ENCODE results near the gene FRY. TPM values are rescaled to one million over a fixed set of nuclear protein-coding genes. Genes with fewer than 3 reads are reported as not detected.

The FRY gene
- polyA plus RNA-seq, 1 experiment = 24.6 TPM

DNA sequence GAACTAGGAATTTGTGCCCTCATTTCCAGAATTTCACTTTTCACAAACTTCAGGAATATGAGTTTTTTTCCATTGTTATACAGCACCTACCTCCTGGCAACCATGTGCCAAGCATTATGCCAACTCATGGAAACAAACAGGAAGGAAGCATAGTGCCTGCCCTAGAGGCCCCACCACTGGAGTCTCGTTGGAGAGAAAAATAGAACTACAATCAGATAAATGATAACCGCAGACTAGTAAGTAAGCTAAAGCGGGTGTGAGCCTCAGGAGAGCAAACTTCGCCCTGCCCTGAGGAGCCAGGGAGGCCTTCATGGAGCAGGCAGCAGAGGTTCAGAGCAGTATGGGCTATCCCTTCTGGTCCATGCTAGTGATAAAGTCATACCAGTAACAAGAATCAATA lies 75.9 kb downstream of the FRY start:
- POLR2A ChIA-PET = no interaction called here
- CTCF ChIA-PET = no interaction called here
- DNase-seq (ENCODE audit: low read depth, low spot score) = no peak
- TF ChIP-seq, protein P1, sequence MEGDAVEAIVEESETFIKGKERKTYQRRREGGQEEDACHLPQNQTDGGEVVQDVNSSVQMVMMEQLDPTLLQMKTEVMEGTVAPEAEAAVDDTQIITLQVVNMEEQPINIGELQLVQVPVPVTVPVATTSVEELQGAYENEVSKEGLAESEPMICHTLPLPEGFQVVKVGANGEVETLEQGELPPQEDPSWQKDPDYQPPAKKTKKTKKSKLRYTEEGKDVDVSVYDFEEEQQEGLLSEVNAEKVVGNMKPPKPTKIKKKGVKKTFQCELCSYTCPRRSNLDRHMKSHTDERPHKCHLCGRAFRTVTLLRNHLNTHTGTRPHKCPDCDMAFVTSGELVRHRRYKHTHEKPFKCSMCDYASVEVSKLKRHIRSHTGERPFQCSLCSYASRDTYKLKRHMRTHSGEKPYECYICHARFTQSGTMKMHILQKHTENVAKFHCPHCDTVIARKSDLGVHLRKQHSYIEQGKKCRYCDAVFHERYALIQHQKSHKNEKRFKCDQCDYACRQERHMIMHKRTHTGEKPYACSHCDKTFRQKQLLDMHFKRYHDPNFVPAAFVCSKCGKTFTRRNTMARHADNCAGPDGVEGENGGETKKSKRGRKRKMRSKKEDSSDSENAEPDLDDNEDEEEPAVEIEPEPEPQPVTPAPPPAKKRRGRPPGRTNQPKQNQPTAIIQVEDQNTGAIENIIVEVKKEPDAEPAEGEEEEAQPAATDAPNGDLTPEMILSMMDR (IDR thresholded peaks at IDR 0.05; ENCODE audit: low read depth, low read length) = no peak
- H3K4me3 ChIP-seq (ENCODE audit: low read depth, low read length) = no peak overlapping the region
- no peaks in the 10 kb centered on the region for H3K9me3 ChIP-seq (ENCODE audit: control insufficient read depth, insufficient read depth, low read length)
- H3K27ac ChIP-seq (ENCODE audit: low read depth, low read length) = no peak overlapping the region
- no peaks in the 10 kb centered on the region for H3K27me3 ChIP-seq (ENCODE audit: control insufficient read depth, insufficient read depth, low read length)

DNA sequence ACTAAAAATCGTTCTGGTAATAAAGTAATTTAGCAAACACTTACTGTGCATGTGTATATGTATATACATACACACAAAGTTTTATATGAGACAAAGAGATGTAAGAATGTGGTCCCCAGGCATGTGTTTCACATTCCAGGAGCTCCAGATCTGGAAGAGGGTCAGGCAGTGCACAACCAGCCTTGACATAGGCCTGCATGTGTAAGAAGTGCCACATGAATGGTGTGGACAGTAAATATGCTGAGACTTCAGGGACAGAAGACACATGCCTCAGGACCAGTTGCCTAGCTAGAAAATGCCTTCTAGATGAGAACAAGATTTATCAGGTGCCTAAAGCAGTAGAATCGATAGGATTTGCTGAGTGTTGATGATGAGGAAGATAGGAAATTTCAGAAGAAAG lies 76.4 kb downstream of the FRY start:
- Histone ChIP-seq H3K27me3 (ENCODE audit: control insufficient read depth, insufficient read depth, low read length) (no peaks in the 10 kb centered on the region), H3K4me3 (ENCODE audit: low read depth, low read length) (no peak overlapping the region), H3K27ac (ENCODE audit: low read depth, low read length) (no peak overlapping the region), H3K9me3 (ENCODE audit: control insufficient read depth, insufficient read depth, low read length) (no peaks in the 10 kb centered on the region)
- TF ChIP-seq, protein P1 (IDR thresholded peaks at IDR 0.05; ENCODE audit: low read depth, low read length) = no peak
- CTCF ChIA-PET = no interaction called here
- POLR2A ChIA-PET = no interaction called here
- DNase-seq (ENCODE audit: low read depth, low spot score) = no peak

DNA sequence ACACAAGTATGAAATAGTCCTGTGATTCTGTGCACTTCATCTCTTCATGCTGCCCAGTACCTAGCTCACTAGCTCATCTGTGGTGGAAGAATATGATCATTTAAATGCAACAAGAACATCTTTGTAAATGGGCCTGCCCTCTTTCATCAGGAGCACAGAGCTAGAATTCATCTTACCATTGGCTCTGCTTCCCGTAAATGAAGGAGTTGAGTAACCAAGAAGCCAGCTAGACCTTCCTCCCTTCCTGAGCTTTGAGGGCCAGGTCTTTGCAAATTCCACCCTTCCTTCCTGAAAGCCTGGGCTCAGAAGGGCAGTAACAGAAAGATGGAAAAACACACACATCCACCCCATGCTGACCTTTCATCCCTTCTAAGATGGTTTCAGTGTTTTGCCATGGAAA lies 82.0 kb downstream of the FRY start:
- no peak overlapping the region for H3K4me3 ChIP-seq (ENCODE audit: low read depth, low read length)
- ChIA-PET CTCF (interaction anchor here (0.8 kb wide), 1 partner anchor 204 kb away, joined by 3 read pairs; no protein-coding TSS in a partner anchor), POLR2A (no interaction called here)
- no peak for DNase-seq (ENCODE audit: low read depth, low spot score)
- H3K27me3 ChIP-seq (ENCODE audit: control insufficient read depth, insufficient read depth, low read length) = no peaks in the 10 kb centered on the region
- H3K27ac ChIP-seq (ENCODE audit: low read depth, low read length) = no peak overlapping the region
- TF ChIP-seq, protein P1 (IDR thresholded peaks at IDR 0.05; ENCODE audit: low read depth, low read length) = no peak
- H3K9me3 ChIP-seq (ENCODE audit: control insufficient read depth, insufficient read depth, low read length) = no peaks in the 10 kb centered on the region

DNA sequence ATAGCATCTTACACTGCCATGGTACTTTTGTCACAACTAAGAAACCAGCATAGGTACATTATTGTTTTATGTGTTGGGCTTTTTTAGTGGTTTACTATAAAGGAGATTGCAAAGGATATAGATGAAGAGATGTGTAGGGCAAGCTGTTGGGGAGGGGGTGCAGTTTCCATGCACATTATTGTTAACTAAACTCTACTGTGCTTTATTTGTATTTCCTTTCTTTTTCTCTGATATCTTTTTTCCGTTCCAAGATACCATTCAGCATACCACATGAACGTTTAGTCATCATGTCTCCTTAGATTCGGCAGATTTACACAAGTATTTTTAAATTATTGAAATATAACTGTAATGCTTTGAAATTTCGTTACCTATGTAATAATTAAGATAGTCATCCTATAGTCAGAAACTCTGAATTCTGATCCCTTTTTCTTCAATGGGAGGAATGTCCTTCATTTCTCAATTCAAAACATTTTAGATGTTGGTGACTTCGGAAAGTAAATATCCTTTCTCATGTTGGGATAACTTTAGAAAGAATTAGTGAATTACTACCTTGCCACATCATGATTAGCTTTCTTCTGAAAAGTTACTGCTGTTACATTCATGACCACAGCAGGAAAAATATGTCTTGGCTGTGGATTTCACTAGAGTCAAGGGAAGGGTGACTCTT lies 82.8 kb downstream of the FRY start:
- CTCF ChIA-PET = interaction anchor here (1.0 kb wide), 1 partner anchor 205 kb away, joined by 3 read pairs; no protein-coding TSS in a partner anchor
- Histone ChIP-seq H3K9me3 (ENCODE audit: control insufficient read depth, insufficient read depth, low read length) (no peaks in the 10 kb centered on the region), H3K27ac (ENCODE audit: low read depth, low read length) (no peak overlapping the region), H3K4me3 (ENCODE audit: low read depth, low read length) (no peak overlapping the region), H3K27me3 (ENCODE audit: control insufficient read depth, insufficient read depth, low read length) (no peaks in the 10 kb centered on the region)
- no peak for DNase-seq (ENCODE audit: low read depth, low spot score)
- POLR2A ChIA-PET = no interaction called here
- TF ChIP-seq, protein P1 (IDR thresholded peaks at IDR 0.05; ENCODE audit: low read depth, low read length) = no peak

DNA sequence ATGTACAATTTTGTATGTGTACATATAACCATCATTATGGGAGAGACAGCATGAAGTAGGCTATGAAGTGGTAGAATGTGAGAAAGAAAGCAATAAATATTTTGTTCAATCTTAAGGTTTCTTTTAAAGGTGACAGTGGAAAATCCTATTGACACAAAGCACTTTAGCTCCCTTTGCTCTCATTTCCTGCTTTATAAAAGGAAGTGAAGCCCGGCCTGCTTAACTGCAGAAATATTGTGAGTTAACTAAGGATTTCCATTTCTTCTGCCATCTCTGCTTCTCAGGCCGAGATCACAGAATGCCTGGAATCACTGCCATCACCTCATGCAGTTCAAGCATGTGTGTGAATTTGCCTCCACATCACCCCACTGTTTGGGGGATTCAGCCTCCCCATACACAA lies 83.5 kb downstream of the FRY start:
- TF ChIP-seq, protein P1 (IDR thresholded peaks at IDR 0.05; ENCODE audit: low read depth, low read length) = no peak
- ChIA-PET CTCF (interaction anchor here (1.0 kb wide), 1 partner anchor 205 kb away, joined by 3 read pairs; no protein-coding TSS in a partner anchor), POLR2A (no interaction called here)
- H3K4me3 ChIP-seq (ENCODE audit: low read depth, low read length) = no peak overlapping the region
- no peaks in the 10 kb centered on the region for H3K27me3 ChIP-seq (ENCODE audit: control insufficient read depth, insufficient read depth, low read length)
- H3K27ac ChIP-seq (ENCODE audit: low read depth, low read length) = no peak overlapping the region
- DNase-seq (ENCODE audit: low read depth, low spot score) = no peak
- H3K9me3 ChIP-seq (ENCODE audit: control insufficient read depth, insufficient read depth, low read length) = no peaks in the 10 kb centered on the region

All from AG04450 (cell line).